HUES48 (cell line): ENCODE data around the gene SERPINE1.
"Not testable (repeated sequence)": the region's sequence is repeated elsewhere in the genome, so short reads cannot be mapped to it uniquely, and the experiment has no call there.

Source experiments
- H3K27ac ChIP-seq: one replicate; pipeline ENCODE4 v1.7.0; 2013; ENCODE audit warnings: low read depth, low read length, inconsistent platforms
- H3K27me3 ChIP-seq: 2 replicates; pipeline ENCODE4 v1.6.1; 2013; ENCODE audit warnings: mild to moderate bottlenecking, low read length; ENCODE audit not compliant: control insufficient read depth, insufficient read depth
- H3K36me3 ChIP-seq: 2 replicates; pipeline ENCODE4 v1.6.1; 2013; ENCODE audit warnings: low read length; ENCODE audit not compliant: control insufficient read depth, insufficient read depth
- H3K4me1 ChIP-seq: 2 replicates; pipeline ENCODE4 v1.6.1; 2013; ENCODE audit warnings: mild to moderate bottlenecking, low read length; ENCODE audit not compliant: control insufficient read depth, insufficient read depth
- H3K4me3 ChIP-seq: 2 replicates; pipeline ENCODE4 v1.5.1; 2013; ENCODE audit warnings: mild to moderate bottlenecking, low read depth, low read length
- H3K9ac ChIP-seq: 2 replicates; pipeline ENCODE4 v1.6.1; 2013; ENCODE audit warnings: mild to moderate bottlenecking, low read depth, low read length, moderate library complexity
- H3K9me3 ChIP-seq: 2 replicates; pipeline ENCODE4 v1.6.1; 2013; ENCODE audit warnings: low read length; ENCODE audit not compliant: control insufficient read depth, insufficient read depth

SERPINE1 gene

GRCh38 chr7:101092266-101092905 lies 34.5 kb upstream of the SERPINE1 start:
- not testable (repeated sequence) for H3K27ac ChIP-seq, H3K9me3 ChIP-seq, H3K4me3 ChIP-seq, H3K9ac ChIP-seq, H3K36me3 ChIP-seq, H3K4me1 ChIP-seq, H3K27me3 ChIP-seq

GRCh38 chr7:101093906-101094305 lies 33.0 kb upstream of the SERPINE1 start:
- H3K4me3 ChIP-seq: no peak overlapping the region
- H3K4me1 ChIP-seq: no peaks in the 10 kb centered on the region
- H3K27ac ChIP-seq: no peak overlapping the region
- H3K9ac ChIP-seq: no peak overlapping the region
- no peaks in the 10 kb centered on the region for H3K36me3 ChIP-seq
- H3K27me3 ChIP-seq: no peaks in the 10 kb centered on the region
- no peaks in the 10 kb centered on the region for H3K9me3 ChIP-seq

GRCh38 chr7:101094376-101094775 lies 32.5 kb upstream of the SERPINE1 start:
- Histone ChIP-seq H3K36me3 (no peaks in the 10 kb centered on the region), H3K27ac (peak overlapping the region; percentile 27), H3K4me3 (no peak overlapping the region), H3K27me3 (no peaks in the 10 kb centered on the region), H3K9me3 (no peaks in the 10 kb centered on the region), H3K9ac (no peak overlapping the region), H3K4me1 (peaks cover 1% of the 10 kb centered on the region; the same call in 1 of the 2 replicates)

GRCh38 chr7:101094791-101095375 lies 32.0 kb upstream of the SERPINE1 start:
- H3K27me3 ChIP-seq: no peaks in the 10 kb centered on the region
- no peaks in the 10 kb centered on the region for H3K36me3 ChIP-seq
- no peak overlapping the region for H3K9ac ChIP-seq
- H3K9me3 ChIP-seq: no peaks in the 10 kb centered on the region
- H3K27ac ChIP-seq: peak overlapping the region; percentile 27
- H3K4me3 ChIP-seq: no peak overlapping the region
- H3K4me1 ChIP-seq: peaks cover 6% of the 10 kb centered on the region; the same call in 1 of the 2 replicates

GRCh38 chr7:101096331-101096956 lies 30.5 kb upstream of the SERPINE1 start:
- Histone ChIP-seq H3K4me1 (peaks cover 20% of the 10 kb centered on the region), H3K4me3 (no peak overlapping the region), H3K27ac (no peak overlapping the region)

GRCh38 chr7:101096957-101097347 lies 30.0 kb upstream of the SERPINE1 start:
- H3K4me1 ChIP-seq: peaks cover 23% of the 10 kb centered on the region
- H3K9ac ChIP-seq: no peak overlapping the region
- H3K36me3 ChIP-seq: no peaks in the 10 kb centered on the region
- H3K9me3 ChIP-seq: no peaks in the 10 kb centered on the region
- no peak overlapping the region for H3K27ac ChIP-seq
- no peaks in the 10 kb centered on the region for H3K27me3 ChIP-seq
- H3K4me3 ChIP-seq: no peak overlapping the region

More at GRCh38 chr7:101096331-101096956, 30.5 kb upstream of the SERPINE1 start:
- no peaks in the 10 kb centered on the region for H3K9me3 ChIP-seq
- no peak overlapping the region for H3K9ac ChIP-seq
- no peaks in the 10 kb centered on the region for H3K27me3 ChIP-seq
- H3K36me3 ChIP-seq: no peaks in the 10 kb centered on the region

- Histone ChIP-seq H3K27me3 (no peaks in the 10 kb centered on the region), H3K27ac (no peak overlapping the region), H3K4me3 (no peak overlapping the region), H3K36me3 (no peaks in the 10 kb centered on the region), H3K9me3 (no peaks in the 10 kb centered on the region), H3K4me1 (peaks cover 25% of the 10 kb centered on the region), H3K9ac (no peak overlapping the region)
Observed at GRCh38 chr7:101097561-101097960, 29.3 kb upstream of the SERPINE1 start.

GRCh38 chr7:101099969-101100781 lies 26.7 kb upstream of the SERPINE1 start:
- H3K27ac ChIP-seq: peak overlapping the region; percentile 68
- no peak overlapping the region for H3K4me3 ChIP-seq
- no peaks in the 10 kb centered on the region for H3K9me3 ChIP-seq
- peaks cover 25% of the 10 kb centered on the region for H3K4me1 ChIP-seq
- H3K9ac ChIP-seq: peak overlapping the region; percentile 37; the same call in 1 of the 2 replicates
- no peaks in the 10 kb centered on the region for H3K36me3 ChIP-seq
- H3K27me3 ChIP-seq: no peaks in the 10 kb centered on the region

- Histone ChIP-seq H3K27me3 (no peaks in the 10 kb centered on the region), H3K9me3 (no peaks in the 10 kb centered on the region), H3K36me3 (no peaks in the 10 kb centered on the region), H3K27ac (peak overlapping the region; percentile 68), H3K9ac (peak overlapping the region; percentile 37; the same call in 1 of the 2 replicates), H3K4me1 (peaks cover 25% of the 10 kb centered on the region), H3K4me3 (no peak overlapping the region)
Observed at GRCh38 chr7:101100858-101101847, 25.8 kb upstream of the SERPINE1 start.

GRCh38 chr7:101102026-101102425 lies 24.9 kb upstream of the SERPINE1 start:
- H3K27me3 ChIP-seq: no peaks in the 10 kb centered on the region

More at GRCh38 chr7:101102026-101102425, 24.9 kb upstream of the SERPINE1 start:
- peaks cover 25% of the 10 kb centered on the region for H3K4me1 ChIP-seq
- no peaks in the 10 kb centered on the region for H3K36me3 ChIP-seq
- H3K27ac ChIP-seq: no peak overlapping the region
- no peaks in the 10 kb centered on the region for H3K9me3 ChIP-seq
- H3K4me3 ChIP-seq: no peak overlapping the region
- no peak overlapping the region for H3K9ac ChIP-seq
